H9 (cell line): ENCODE measurements around the gene SLC44A1. TPM values are rescaled to one million over a fixed set of nuclear protein-coding genes. Genes with fewer than 3 reads are reported as not detected.

ENCODE experiments used
- DNase-seq: peaks from one replicate; pipeline ENCODE4 v3.0.0-alpha.2; 2017
- H2AFZ ChIP-seq: one replicate; pipeline ENCODE4 v1.6.1; 2013; ENCODE audit warnings: mild to moderate bottlenecking, low read length, control low read depth, moderate library complexity
- H2AK5ac ChIP-seq: 2 replicates; pipeline ENCODE4 v1.6.1; 2013; ENCODE audit warnings: low read length, control low read depth, mixed read lengths; ENCODE audit not compliant: insufficient read length
- H2BK120ac ChIP-seq: one replicate; pipeline ENCODE4 v1.6.1; 2013; ENCODE audit warnings: low read depth, mild to moderate bottlenecking, low read length, control low read depth, inconsistent platforms; ENCODE audit not compliant: poor library complexity, severe bottlenecking
- H2BK12ac ChIP-seq: 2 replicates; pipeline ENCODE4 v1.6.1; 2013; ENCODE audit warnings: low read length, control low read depth, mixed read lengths, low read depth; ENCODE audit not compliant: insufficient read length
- H2BK15ac ChIP-seq: 2 replicates; pipeline ENCODE4 v1.6.1; 2013; ENCODE audit warnings: low read depth, low read length, control low read depth
- H2BK20ac ChIP-seq: one replicate; pipeline ENCODE4 v1.6.1; 2013; ENCODE audit warnings: low read depth, mild to moderate bottlenecking, low read length, control low read depth, inconsistent platforms; ENCODE audit not compliant: poor library complexity, severe bottlenecking
- H2BK5ac ChIP-seq: 2 replicates; pipeline ENCODE4 v1.6.1; 2013; ENCODE audit warnings: low read length, control low read depth, mixed read lengths; ENCODE audit not compliant: insufficient read length
- H3K14ac ChIP-seq: 2 replicates; pipeline ENCODE4 v1.6.1; 2013; ENCODE audit warnings: low read length, control low read depth; ENCODE audit not compliant: insufficient read depth
- H3K18ac ChIP-seq: 2 replicates; pipeline ENCODE4 v1.6.1; 2013; ENCODE audit warnings: low read depth, mild to moderate bottlenecking, mixed read lengths, low read length, control low read depth; ENCODE audit not compliant: insufficient read length
- H3K23ac ChIP-seq: 2 replicates; pipeline ENCODE4 v1.6.1; 2013; ENCODE audit warnings: low read length, control low read depth, mixed read lengths, low read depth; ENCODE audit not compliant: insufficient read length
- H3K23me2 ChIP-seq: 2 replicates; pipeline ENCODE4 v1.6.1; 2013; ENCODE audit warnings: low read depth, mild to moderate bottlenecking, mixed read lengths, low read length, control low read depth; ENCODE audit not compliant: insufficient read length, poor library complexity, severe bottlenecking
- H3K27ac ChIP-seq: 2 replicates; pipeline ENCODE4 v1.5.1; 2013; ENCODE audit warnings: low read length, control low read depth, mixed read lengths, low read depth; ENCODE audit not compliant: insufficient read length
- H3K27me3 ChIP-seq: 2 replicates; pipeline ENCODE4 v1.6.1; 2013; ENCODE audit warnings: low read length, control low read depth, inconsistent platforms; ENCODE audit not compliant: insufficient read depth
- H3K4ac ChIP-seq: 2 replicates; pipeline ENCODE4 v1.6.1; 2013; ENCODE audit warnings: low read depth, mild to moderate bottlenecking, control low read depth, inconsistent platforms, low read length, moderate library complexity
- H3K4me1 ChIP-seq: 2 replicates; pipeline ENCODE4 v1.6.1; 2013; ENCODE audit warnings: low read length, control low read depth, inconsistent platforms; ENCODE audit not compliant: insufficient read depth
- H3K4me2 ChIP-seq: 2 replicates; pipeline ENCODE4 v1.6.1; 2013; ENCODE audit warnings: low read length, control low read depth, mixed read lengths; ENCODE audit not compliant: insufficient read length, insufficient read depth
- H3K56ac ChIP-seq: 2 replicates; pipeline ENCODE4 v1.6.1; 2013; ENCODE audit warnings: low read depth, mild to moderate bottlenecking, mixed read lengths, low read length, control low read depth; ENCODE audit not compliant: insufficient read length
- H3K79me1 ChIP-seq: 2 replicates; pipeline ENCODE4 v1.6.1; 2013; ENCODE audit warnings: low read depth, mild to moderate bottlenecking, moderate library complexity, low read length, control low read depth, inconsistent platforms; ENCODE audit not compliant: insufficient read depth, poor library complexity, severe bottlenecking
- H3K79me2 ChIP-seq: 2 replicates; pipeline ENCODE4 v1.6.1; 2013; ENCODE audit warnings: low read length, control low read depth, inconsistent platforms; ENCODE audit not compliant: insufficient read depth
- H3K9ac ChIP-seq: 2 replicates; pipeline ENCODE4 v1.6.1; 2013; ENCODE audit warnings: low read length, control low read depth, mixed read lengths; ENCODE audit not compliant: insufficient read length; ENCODE audit errors: extremely low read depth
- H3K9me3 ChIP-seq: one replicate; pipeline ENCODE4 v1.6.1; 2013; ENCODE audit warnings: low read depth, low read length, inconsistent platforms; ENCODE audit not compliant: control insufficient read depth
- H3T11ph ChIP-seq: one replicate; pipeline ENCODE4 v1.6.1; 2013; ENCODE audit warnings: mild to moderate bottlenecking, low read length, control low read depth, inconsistent platforms
- H4K20me1 ChIP-seq: one replicate; pipeline ENCODE4 v1.6.1; 2013; ENCODE audit not compliant: control insufficient read depth, insufficient read length, insufficient read depth
- H4K5ac ChIP-seq: 2 replicates; pipeline ENCODE4 v1.6.1; 2013; ENCODE audit warnings: low read depth, mild to moderate bottlenecking, mixed read lengths, low read length, control low read depth; ENCODE audit not compliant: insufficient read length
- H4K8ac ChIP-seq: replicated peaks from 2 replicates; pipeline ENCODE4 v1.6.1; 2013; ENCODE audit warnings: low read length, control low read depth, mixed read lengths, low read depth; ENCODE audit not compliant: insufficient read length
- H4K91ac ChIP-seq: 2 replicates; pipeline ENCODE4 v1.6.1; 2013; ENCODE audit warnings: low read depth, mild to moderate bottlenecking, moderate library complexity, mixed read lengths, low read length, control low read depth; ENCODE audit not compliant: insufficient read length
- H3K27ac Mint-ChIP-seq, 3 experiments: 2 replicates in 2 of 3; 3 replicates in 1 of 3; pipeline ENCODE4 v1.8.0; 2020 to 2021; ENCODE audit warnings: mixed read lengths in 3 of 3, mild to moderate bottlenecking in 1 of 3, moderate library complexity in 1 of 3
- H3K27me3 Mint-ChIP-seq: 2 replicates; pipeline ENCODE4 v1.8.0; 2021; ENCODE audit warnings: low read depth, mild to moderate bottlenecking, moderate library complexity, mixed read lengths
- H3K36me3 Mint-ChIP-seq, 3 experiments: 2 replicates in 2 of 3; 3 replicates in 1 of 3; pipeline ENCODE4 v1.8.0; 2020 to 2021; ENCODE audit warnings: low read depth in 3 of 3, mixed read lengths in 3 of 3; ENCODE audit not compliant: insufficient read depth in 1 of 3
- H3K4me1 Mint-ChIP-seq, 2 experiments: 2 replicates each; pipeline ENCODE4 v1.8.0; 2020; ENCODE audit warnings: mixed read lengths in 2 of 2
- H3K4me3 Mint-ChIP-seq, 2 experiments: 2 replicates in 1 of 2; 3 replicates in 1 of 2; pipeline ENCODE4 v1.8.0; 2020 to 2021; ENCODE audit warnings: mild to moderate bottlenecking in 2 of 2, mixed read lengths in 2 of 2, moderate library complexity in 1 of 2
- H3K9me3 Mint-ChIP-seq, 2 experiments: 2 replicates in 1 of 2; 3 replicates in 1 of 2; pipeline ENCODE4 v1.8.0; 2020; ENCODE audit warnings: mild to moderate bottlenecking in 2 of 2, mixed read lengths in 2 of 2, moderate library complexity in 1 of 2
- CTCF ChIP-seq: fragments of 200-600 bp; sonication (generic); conservative IDR thresholded peaks from 3 replicates; pipeline ENCODE4 v1.8.0; 2021; ENCODE audit warnings: antibody characterized with exemption, mild to moderate bottlenecking
- WGBS: extraction: QIAGEN DNeasy Blood & Tissue Kit; methylation state at CpG from one replicate; pipeline ENCODE4 v1.1.7; 2013; ENCODE audit warnings: missing lambda C conversion rate, low lambda C conversion rate, mixed read lengths; ENCODE audit not compliant: insufficient read length; ENCODE audit errors: extremely low coverage; 5-methylcytosine and 5-hydroxymethylcytosine counted together
- total RNA-seq: library from RNA; stranded (reverse); gene quantifications from 2 replicates; pipeline ENCODE4 v1.2.1, GENCODE V29; 2021

Gene SLC44A1
- total RNA-seq, 1 experiment from 2014 or later: 60.7 TPM

GRCh38 chr9:105443121-105443520 is 198.7 kb downstream of the SLC44A1 start:
- Histone ChIP-seq H2BK120ac (no peak overlapping the region), H4K5ac (no peak overlapping the region), H4K8ac (no peak overlapping the region), H4K20me1 (no peaks in the 10 kb centered on the region), H2BK5ac (no peak overlapping the region), H3K4ac (no peak overlapping the region), H4K91ac (no peak overlapping the region), H3K14ac (no peak overlapping the region), H3K79me2 (no peaks in the 10 kb centered on the region), H2BK15ac (no peak overlapping the region), H3K4me2 (no peak overlapping the region), H3K4me1 (no peaks in the 10 kb centered on the region), H2BK12ac (no peak overlapping the region), H2AFZ (no peak overlapping the region), H3K9me3 (no peaks in the 10 kb centered on the region), H3K23ac (no peak overlapping the region), H3K27ac (no peak overlapping the region), H3K79me1 (no peaks in the 10 kb centered on the region), H2AK5ac (no peak overlapping the region), H3T11ph (no peak overlapping the region), H3K23me2 (peaks cover 6% of the 10 kb centered on the region), H3K9ac (no peak overlapping the region), H2BK20ac (no peak overlapping the region), H3K56ac (no peak overlapping the region), H3K27me3 (no peaks in the 10 kb centered on the region), H3K18ac (no peak overlapping the region)
- no peak for TF ChIP-seq CTCF
- 0 out of 7 replicates have a peak overlapping the region, but pooled peaks of 1 of the 3 experiments have one; percentile 46 for H3K27ac Mint-ChIP-seq
- no peak for DNase-seq
- no peak overlapping the region for H3K4me3 Mint-ChIP-seq
- H3K27me3 Mint-ChIP-seq: no peaks in the 10 kb centered on the region; the same call in 1 of the 2 replicates
- WGBS: no CpG with 5 or more reads among the region's 8 CpGs
- peaks cover 10 to 15% of the 10 kb centered on the region in 2 experiments for H3K4me1 Mint-ChIP-seq
- peaks cover 0 to 4% (median 0%) of the 10 kb centered on the region in 3 experiments; a peak in 1 of 7 replicates for H3K36me3 Mint-ChIP-seq
- no peaks in the 10 kb centered on the region; a peak in 1 of 5 replicates for H3K9me3 Mint-ChIP-seq
